GM19468 (cell line): ENCODE measurements around the gene C5orf46.
"Not testable (repeated sequence)": the region's sequence is repeated elsewhere in the genome, so short reads cannot be mapped to it uniquely, and the experiment has no call there.

ENCODE experiments used
- ATAC-seq: cut with Tn5 transposase; IDR thresholded peaks from one replicate; pipeline ENCODE4 v1.9.1; 2021; ENCODE audit warnings: mild to moderate bottlenecking, moderate library complexity, moderate number of reproducible peaks; ENCODE audit not compliant: unreplicated experiment; ENCODE audit errors: extremely low read depth

The C5orf46 gene

DNA sequence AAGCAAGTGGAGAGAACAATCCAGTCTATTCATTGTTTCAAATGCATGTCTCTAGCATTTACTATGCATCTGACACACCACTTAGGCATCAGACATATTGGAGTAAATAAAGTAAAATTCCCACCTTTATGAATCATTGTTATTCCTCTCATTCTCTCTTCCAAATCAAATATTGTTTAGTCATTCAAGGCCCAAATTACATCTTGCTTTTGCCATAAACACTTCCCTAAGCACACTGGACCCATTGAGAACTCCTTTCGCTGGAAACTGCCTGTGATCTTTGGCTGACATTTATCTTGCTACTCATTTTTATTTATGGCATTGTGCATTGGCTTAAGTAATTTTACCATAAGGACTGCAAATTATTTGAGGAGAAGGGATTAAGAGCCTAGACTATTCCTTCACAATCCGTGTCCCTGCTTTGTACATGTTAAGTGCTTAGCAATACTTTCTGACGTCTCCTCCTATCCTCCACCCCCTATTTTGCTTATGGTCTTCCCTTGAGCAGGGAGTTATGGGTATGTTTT, 7.4 kb downstream of the C5orf46 start:
- ATAC-seq, result no peak

DNA sequence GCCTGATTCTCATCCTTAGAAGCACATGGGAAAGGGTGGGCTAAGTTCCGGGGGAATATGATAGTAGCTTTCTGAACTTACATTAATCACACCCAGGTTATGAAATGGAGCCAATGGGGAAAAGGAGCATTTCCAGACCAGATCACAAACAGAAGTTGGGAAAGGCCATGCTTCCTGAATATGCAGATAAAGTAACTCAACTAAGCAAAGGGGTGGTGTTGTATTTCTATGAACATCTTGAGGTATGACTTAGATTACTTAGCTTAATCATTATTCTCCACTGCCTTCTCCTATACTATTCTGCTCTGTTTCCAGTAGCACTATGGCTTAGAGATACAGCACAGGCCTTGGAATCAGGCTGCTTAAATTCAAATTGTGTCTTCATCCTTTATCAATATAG, 10.5 kb downstream of the C5orf46 start:
- ATAC-seq, result no peak

DNA sequence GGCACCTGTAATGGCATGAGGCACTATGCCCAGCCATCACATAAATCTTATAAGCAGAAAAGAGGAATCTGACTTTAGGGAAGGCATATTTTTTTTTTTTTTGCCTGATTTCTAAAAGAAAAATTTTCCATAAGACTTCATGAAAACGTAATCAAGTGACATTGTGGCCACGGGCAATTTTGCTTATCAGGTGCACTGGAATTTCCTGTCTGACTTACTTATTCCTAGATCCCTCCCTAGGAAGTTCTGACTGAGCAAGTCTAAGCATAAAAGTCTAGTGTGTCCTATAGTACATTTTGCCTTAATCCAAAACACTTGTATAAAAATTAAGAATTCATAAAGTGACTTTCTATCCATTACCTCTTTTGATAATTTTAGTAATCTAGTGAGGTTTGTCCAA, 12.5 kb downstream of the C5orf46 start:
- ATAC-seq, result no peak

DNA sequence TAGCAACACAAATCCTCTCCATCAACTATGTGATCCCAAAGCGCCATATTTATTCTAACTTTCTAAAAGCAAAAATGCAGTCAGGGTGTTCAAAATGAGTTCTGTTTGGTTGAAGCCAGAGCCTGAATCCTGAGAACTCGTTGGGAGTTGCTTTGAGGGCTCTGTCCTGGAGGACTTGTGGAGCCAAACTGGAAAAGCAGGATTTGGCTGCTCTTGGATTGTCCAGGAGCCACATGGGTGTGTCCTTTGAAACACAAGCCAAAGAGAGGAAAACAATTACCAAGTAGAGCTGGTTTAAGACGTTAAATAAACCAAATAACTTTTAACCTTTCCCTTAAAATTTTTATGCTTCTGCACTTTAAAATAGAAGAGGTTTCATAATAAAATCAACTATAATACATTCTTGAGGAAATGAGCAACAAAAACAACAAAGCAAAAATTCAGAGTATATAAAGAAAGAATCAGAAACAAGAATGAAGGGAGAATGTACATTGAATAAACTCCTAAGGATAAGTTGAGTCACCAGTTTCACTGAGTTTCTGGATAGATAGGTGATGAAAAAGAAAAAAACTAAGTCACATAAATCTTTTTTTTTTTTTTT, 13.5 kb downstream of the C5orf46 start:
- ATAC-seq, result no peak

DNA sequence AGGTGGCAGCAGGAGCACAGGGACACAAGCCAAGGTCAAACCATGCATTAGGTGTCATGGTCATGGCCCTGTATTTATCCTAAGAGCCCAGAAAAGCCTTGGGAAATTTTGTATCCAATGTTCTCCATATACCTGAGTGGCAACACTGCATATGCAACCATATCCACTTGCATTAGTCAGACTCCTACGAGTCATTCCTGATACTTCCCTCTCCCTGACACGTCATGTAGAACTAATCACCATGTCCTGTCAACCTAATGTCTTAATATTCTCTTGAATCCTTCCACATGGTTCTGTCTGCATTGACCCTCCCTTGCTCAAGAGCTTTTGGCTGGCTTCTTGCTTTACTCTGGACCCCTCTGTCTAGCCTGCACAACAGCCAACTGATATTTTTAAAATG, 18.4 kb downstream of the C5orf46 start:
- no peak for ATAC-seq

DNA sequence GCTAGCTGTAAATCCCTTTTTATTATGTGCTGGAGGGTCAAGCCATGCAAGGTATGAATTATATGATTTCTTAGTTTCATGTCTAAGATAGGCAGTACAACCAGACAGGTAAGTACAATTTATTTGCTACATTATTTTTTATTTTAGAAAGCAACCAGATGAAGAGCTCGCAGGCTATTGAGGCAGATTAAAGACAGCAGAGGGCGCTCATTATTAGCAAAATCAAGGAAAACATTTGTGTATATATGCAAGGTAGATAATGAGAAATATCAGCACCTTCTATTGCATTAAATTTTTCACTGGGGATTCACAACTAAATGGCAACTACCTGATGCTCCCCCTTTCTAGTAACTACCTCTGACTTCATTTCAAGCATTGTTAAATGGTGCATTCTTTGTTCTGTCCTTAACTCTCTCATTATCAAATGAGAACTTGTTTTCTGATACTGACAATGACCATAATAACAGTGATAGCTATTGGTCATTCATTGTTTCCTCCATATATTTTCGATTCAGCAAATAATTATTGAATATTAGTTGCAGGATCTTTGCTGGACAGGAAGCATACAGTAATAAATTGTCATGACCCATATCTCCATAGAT, 19.2 kb downstream of the C5orf46 start:
- ATAC-seq, result no peak

DNA sequence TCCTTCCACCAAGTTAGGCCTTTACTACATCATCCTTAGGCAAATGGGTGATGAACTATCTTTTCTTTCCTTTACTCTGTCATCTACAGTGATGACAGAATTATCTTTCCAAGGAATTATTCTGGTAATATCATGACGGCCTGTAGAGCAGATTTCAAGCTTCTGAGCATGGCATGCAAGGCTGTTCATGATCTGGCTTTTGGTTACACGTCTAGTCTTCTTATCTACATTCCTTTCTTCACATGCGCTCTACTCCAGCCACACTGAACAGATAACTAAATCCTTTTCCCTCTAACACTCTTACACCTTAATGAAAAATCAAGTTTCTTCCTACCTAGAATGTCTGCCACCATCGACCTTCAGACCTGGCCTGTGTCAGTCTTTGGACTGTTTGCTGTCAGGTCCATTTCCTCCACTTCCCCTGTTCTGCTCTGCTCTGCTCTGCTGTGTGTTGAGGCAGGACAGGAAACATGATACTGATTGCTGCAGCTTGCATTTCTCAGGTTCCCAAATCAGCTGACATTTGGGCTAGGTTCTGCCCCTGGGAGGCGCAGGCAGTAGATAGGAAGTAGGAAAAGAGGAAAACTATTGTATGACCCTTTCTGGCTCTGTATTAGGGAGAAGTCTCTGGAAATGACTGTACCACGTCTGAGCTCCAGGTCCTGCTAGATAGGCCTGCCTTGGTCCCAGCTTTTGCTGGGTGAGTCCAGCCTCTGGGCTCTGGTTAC, 23.6 kb downstream of the C5orf46 start:
- ATAC-seq, result no peak

DNA sequence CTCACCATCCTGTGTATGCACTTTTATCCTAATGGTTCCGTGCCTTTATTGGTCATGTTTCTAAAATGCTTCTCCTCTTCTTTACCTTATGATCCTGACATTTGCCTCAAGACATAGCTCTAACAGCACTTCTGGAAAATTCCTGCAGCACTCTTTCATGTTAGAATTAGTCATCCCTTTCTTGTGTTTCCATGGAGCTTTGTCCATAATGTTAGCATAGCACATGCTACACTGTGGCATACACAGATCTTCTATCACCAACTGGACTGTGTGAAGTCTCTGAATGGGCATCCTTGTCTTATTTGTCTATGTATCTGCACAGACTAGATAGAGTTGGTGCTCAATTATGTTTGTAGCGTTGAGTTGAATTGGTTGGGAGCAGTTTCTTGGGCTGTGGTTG, 25.9 kb downstream of the C5orf46 start:
- ATAC-seq, result no peak

DNA sequence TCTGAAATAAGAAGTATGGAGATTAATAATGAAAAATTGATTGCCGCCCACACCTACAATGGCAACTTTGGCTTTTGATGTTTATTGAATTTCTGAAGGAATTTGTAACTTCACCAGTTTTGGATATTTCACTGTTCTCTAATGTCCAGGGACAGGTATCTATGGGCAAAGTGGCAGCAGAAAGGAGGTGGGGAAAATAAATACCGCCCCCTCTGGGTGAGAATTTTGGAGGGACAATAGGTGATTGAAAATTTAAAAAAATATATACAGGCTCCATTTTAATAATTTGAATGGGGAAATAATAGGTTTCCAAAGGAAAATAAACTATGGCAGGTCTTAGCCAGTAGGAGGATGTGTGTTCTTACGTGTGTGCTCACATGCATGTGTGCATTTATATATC, 26.6 kb downstream of the C5orf46 start:
- no peak for ATAC-seq

DNA sequence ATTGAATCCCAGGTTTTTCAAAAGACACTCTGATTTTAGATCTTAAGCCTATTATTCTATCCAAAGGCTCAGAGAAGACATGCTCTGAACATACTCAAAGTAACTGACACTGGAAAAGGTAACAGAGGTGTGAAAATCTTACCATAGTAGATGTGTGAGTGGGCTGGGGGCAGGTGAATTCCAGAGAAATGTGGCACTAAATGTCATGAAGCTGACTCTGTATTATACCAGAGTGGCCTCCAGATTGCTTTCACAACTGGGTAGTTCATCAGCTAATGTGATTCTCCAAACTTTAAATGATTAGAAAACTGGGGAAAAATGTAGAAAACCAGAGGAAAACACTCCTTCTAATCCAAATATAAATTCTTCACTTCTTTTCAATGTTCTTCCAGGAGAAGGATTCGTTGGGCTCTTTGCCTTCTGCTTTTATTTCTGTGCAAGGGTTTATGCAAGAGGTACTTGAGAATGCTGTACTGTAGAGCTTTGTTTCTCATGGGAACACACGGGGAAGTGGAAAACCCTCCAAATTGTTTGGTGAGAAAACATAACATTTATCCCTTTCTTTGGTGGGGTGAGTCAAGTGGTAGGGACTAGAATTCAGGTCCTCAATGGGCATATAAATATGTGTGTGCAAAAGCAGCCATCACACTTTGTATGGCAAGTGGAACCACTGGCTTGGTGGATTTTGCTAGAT, 28.1 kb downstream of the C5orf46 start, which contains the start of gene SCGB3A2:
Gene SCGB3A2 (plus strand): TSS at position 646 of the 694 bp plus-strand sequence. CDS start 93 bp downstream, outside the sequence.
- no peak for ATAC-seq

DNA sequence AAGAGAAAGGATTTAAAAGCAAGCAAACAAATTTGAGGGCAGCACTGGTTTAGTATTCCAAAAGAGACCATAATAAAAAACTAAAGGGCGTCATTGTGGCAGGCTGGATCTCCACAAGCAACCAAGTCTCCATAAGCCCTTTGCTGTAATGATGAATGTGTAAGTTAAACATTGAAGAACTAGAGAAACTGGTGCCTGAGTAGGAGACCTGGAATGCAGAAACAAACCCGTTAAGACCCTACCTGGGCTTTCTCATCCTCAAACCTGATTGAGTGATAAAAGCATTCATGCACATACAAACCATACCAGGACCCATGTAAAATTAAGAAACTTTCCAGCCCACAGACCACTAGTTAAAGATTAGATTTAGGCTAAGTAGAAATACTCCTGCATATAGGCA, 29.7 kb downstream of the C5orf46 start:
- no peak for ATAC-seq

DNA sequence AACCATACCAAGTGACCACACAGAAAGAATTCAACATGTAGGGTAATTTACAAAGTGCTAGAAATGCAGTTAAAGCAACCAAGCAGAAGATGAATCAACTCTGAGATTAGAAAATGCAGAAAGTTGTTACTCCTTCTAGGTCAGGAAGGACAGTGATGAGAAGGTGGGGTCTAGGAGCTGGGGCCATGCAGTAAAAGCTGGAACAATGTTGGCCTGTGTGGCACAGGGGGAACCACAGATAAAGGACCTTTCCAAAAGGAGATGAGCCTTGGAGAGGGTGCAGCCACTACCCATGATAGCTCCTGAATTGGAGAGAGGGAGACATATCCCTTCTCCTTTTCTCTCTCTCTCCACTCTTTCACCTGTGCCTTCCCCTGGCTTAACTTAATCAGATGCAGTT, 30.2 kb downstream of the C5orf46 start:
- ATAC-seq, result no peak

DNA sequence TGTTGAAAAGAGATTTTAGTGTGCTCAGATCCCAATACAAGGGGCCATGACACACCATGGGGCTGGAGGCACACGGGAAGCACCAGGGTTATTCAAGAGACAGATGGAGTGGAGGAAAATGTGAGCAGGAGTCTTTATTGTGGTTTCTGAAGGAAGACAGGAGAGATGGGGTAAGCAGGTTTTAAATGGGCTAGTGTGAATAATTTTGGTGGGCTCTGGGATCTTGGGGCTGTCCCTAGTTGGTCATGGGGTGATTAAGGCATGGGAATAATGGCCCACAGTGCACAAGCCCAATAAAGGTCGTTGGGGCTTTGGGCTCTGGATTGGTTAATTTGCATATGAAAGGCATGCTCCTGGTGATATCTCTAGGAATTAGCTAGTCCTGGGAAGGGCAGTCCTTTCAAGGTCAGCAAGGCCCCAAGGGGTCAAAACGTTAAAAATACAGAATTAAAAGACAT, 31.4 kb downstream of the C5orf46 start:
- no peak for ATAC-seq

DNA sequence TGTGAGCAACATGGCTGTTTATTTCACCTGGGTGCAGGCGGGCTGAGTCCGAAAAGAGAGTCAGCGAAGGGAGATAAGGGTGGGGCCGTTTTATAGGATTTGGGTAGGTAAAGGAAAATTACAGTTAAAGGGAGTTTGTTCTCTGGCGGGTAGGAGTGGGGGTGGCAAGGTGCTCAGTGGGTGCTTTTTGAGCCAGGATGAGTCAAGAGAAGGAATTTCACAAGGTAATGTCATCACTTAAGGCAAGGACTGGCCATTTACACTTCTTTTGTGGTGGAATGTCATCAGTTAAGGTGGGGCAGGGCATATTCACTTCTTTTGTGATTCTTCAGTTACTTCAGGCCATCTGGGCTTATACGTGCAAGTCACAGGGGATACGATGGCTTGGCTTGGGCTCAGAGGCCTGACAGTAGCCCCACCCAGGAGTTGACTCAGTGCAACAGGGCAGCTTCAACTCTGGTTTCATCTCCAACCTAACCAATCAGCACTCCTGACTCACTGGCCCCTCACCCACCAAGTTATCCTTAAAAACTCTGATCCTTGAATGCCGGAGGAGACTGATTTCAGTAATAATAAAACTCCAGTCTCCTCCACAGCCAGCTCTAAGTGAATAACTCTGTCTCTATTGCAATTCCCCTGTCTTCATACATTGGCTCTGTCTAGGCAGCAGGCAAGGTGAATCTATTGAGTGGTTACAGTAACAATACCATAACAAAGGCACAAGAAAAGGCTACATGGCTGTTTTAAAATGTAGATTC, 32.0 kb downstream of the C5orf46 start:
- not testable (repeated sequence) for ATAC-seq

DNA sequence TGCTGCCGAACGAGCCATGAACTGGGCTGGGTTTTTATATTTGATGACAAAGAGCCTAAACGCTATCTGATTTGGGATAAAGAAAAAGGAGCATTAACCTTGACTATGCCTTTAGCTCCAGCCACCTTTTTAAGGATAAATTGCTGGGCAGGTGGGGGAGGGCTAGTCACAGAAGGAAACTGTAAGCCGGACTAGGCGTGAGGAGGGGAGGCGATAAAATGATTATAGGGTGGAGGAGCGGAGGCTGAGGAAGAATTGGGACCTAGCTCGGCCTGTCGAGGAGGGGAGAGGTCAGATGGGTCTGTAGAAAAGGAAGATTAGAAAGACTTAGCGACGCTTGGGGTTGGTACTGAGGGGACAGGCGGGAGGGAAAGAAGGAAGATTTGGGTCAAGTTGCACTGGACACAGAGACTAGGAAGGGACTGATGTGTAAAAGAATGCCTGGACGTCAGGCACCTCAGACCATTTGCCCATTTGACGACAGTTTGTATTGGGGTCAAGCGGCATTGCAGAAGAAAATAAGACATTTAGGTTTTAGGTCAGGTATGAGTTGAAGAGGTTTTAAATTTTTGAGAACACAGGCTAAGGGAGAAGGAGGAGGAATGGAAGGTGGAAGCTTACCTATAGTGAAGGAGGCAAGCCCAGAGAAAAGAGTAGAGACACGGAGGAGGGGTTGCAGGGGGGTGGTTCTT, 33.4 kb downstream of the C5orf46 start:
- not testable (repeated sequence) for ATAC-seq

DNA sequence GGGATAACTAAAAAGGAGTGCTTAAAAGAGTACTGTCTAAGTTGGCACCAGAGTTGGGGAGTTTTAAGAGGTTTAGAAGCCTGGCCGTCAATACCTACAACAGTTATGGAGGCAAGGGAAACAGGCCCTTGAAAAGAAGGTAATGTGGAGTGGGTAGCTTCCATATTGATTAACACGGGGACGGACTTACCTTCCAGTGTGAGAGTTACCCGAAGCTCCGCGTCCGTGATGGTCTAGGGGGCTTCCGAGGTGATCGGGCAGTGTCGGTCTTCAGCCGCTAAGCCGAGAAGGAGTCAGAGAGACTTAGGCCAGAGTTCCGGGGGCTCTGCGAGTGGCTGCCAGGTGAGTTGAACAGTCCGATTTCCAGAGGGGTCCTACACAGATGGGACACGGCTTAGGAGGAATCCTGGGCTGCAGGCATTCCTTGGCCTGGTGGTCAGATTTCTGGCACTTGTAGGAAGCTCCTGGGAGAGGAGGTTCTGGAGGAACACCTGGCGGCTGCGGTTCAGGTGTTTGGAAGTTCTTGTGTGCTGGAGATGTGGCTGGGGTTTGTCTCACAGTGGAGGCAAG, 34.3 kb downstream of the C5orf46 start:
- ATAC-seq, result not testable (repeated sequence)

DNA sequence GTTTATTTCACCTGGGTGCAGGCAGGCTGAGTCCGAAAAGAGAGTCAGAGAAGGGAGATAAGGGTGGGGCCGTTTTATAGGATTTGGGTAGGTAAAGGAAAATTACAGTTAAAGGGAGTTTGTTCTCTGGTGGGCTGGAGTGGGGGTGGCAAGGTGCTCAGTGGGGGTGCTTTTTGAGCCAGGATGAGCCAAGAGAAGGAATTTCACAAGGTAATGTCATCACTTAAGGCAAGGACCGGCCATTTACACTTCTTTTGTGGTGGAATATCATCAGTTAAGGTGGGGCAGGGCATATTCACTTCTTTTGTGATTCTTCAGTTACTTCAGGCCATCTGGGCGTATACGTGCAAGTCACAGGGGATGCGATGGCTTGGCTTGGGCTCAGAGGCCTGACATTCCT, 36.4 kb downstream of the C5orf46 start:
- ATAC-seq, result not testable (repeated sequence)

DNA sequence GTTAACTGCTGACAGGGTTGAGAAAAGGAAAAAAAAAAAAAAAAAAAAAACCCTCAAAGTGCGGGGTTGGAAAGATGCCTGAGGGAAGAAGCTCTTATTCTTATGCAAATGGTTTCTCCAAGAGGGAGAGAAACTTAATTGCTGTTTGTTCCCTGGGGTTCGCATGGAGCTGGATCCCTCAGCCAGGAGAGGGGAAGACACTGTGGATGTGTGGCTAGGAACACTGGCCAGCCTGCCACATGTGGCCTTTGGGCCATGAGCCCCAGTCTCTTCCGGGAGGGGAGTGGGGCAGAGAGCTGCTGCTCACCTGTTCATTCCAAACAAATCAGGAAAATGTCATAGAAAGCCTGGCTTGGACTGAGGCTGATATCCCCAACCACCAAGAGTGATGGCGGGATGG, 37.2 kb downstream of the C5orf46 start:
- ATAC-seq, result no peak
